Islet precursor cell (in vitro differentiated cells): ENCODE measurements around the gene GPR63.

Source experiments
- DNase-seq: peaks from one replicate; pipeline ENCODE4 v3.0.0-alpha.2; 2018

Gene GPR63

DNA sequence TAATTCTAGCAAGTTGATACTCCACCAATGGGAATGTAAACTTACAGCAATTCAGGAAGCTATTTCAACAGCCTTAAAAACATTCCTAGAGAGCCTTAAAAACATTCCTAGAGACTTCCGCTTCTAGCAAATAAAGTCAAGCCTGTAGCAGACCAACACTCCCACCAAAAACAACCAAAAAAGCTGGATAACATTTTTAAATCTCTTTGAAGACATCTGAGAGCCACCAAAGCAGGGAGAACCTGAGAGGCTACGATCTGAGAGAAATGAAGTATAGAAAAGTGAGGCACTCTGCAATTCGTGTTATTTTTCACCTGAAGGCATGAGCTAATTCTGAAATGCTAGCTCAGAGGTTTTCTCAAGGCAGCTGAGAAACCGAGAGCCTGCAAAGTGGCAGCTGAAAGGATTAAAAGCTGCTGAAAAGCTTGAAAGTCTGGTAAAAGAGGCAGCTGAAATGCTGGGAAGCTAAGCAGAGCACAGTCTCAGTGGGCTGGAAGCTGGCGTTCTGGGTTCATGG is 20.9 kb downstream of the GPR63 start:
- peak; percentile 74 for DNase-seq

DNA sequence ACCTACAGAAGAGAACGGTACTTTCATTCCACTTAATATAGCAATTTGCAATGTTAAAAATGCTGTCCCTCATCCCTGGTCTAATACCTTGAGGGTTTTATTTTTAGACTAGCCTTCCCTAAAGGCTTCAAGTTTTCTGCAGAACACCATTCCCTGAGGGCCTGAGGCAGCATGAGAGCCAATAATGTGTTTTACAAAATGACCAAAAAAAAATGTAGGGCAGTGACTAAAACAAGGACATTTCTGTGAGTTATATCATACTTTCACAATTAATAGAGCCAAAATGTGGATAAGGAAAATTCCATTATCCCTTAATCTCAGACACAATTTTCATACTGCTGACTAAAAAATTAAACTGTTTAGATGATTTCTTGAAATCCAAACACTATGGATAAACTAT is 22.7 kb downstream of the GPR63 start:
- no peak for DNase-seq

DNA sequence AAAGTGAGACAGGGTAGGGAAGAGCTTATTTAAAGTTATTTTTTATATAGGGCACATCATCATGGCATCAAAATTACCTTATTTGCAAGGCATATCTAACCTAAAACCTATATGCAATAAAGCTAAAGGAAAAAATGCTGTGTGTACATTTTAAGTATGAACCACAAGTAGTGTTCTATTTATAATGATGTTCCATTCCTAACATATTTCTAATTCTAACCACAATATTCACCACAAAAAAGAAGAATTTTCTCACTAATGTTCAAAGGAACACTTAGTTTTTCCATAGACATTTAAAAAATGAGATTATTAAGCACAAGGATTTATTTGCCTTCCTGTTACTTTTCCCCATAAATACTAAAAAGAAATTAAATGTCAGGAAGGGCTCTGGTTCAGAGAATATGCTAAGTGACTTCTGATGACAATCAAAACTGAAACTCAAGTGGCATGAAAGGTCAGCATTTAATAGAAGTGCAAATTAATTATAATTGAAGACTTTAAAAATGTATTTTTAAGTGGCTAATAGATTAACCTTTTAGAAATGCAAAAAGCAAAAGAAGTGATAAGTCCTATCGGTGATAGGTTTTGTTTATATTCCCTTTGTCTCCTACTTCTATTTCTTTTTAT is 25.1 kb downstream of the GPR63 start:
- DNase-seq, result no peak

DNA sequence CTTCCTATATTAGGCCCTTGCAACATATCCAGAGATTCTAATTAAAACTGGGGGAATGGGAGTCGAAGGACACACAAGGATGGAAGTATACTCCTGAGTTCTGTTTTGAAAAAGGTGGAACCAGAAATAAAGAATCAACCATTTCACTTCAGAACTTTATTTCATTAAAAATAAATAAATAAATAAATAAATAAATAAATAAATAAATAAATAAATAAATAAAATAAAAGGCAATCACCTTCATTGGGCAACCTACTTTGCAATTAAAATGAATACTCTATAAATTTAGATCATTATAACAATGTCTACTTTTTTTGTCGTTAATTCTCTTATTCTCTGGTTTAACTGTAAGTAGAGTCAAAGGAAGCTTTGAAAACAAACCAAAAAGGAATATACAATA is 25.6 kb downstream of the GPR63 start:
- no peak for DNase-seq

DNA sequence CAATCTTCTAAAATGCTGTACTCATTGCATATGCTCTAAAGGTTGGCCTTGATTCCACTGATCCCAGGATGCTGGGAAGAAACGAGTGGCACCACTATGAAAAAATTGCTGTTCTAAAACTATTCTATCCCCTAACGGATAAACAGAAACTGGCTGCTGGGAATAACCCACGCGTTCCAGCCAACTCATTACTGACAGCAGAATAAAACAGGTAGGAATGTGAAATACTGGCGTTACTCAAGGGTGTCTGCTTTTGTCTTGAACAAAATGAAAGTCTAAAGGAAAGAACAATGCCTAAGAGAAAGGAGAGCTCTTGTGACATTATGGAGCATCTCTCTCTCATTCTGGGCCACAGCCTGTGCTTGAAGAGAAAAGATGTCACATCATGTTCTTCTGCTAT is 26.1 kb downstream of the GPR63 start:
- DNase-seq, result no peak

DNA sequence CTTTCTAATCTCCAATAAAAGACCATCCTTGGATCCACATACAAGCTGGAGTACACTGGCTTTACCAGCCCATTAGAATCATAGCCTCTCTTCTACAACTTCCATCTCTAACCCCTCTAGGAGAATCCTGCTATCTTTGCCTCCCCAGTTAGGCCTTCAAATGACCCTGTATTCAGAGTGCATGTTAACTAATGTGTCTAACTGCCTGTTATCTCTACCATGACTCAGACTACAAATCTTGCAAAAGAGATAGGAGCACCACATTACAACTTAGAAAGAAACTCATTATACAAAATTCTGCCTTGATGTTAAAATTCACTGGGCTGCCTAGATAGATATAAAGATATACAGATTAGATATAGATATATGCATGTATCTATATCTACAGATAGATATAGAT is 28.2 kb downstream of the GPR63 start:
- DNase-seq, result no peak

DNA sequence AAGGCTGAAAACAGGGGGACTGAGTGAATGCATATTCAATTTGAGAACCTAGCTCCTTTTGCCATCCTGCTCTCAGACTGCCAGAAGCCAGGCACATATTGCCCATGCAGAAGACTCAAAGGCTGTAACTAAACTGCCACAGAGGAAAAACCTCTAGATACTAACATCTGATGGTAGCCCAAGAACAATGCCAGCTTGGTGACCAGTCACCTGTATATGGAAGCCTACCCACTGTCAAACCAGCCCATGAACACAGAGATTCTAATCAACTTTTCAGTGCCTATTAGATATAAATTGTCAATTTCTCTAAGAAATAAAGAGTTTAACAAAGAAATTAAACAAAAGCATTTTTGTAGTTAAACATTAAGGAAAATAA is 34.2 kb downstream of the GPR63 start:
- no peak for DNase-seq

DNA sequence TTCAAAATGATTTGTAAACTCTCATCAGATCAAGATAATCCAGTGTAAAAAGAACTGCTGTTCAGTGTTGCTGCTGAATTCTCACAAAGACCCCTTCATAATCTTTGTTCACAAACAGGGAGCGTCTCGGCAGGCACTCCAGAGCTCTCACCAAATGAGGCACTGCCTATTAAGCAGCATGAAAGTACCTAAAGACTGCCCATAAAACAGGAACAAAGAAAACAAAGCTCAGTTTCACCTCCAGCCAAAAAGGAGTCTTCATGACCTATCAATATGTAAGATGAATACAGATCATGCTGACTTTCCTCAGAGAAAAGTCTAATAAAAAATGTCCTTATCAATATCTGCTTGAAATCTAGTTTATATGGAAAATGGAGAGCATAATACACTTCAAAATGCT is 41.8 kb downstream of the GPR63 start:
- DNase-seq, result no peak

DNA sequence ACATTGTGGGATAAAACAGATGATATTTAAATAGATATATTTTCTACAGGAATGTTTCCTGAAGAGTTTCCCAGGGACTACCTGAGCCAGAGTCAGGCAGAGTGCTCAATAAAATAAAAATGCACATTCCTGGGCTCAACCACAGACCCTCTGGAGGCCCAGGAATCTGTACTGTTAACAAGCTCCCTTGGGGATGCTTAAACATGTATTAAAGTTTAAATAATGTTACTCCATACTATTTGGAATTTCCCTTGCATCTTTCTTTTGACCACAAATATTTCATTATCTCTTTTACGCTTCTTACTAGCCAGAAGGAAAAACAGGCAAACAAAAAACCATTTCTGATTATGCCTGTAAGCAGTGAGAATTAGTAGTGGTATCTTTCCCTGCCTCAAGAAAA is 42.3 kb downstream of the GPR63 start:
- no peak for DNase-seq

DNA sequence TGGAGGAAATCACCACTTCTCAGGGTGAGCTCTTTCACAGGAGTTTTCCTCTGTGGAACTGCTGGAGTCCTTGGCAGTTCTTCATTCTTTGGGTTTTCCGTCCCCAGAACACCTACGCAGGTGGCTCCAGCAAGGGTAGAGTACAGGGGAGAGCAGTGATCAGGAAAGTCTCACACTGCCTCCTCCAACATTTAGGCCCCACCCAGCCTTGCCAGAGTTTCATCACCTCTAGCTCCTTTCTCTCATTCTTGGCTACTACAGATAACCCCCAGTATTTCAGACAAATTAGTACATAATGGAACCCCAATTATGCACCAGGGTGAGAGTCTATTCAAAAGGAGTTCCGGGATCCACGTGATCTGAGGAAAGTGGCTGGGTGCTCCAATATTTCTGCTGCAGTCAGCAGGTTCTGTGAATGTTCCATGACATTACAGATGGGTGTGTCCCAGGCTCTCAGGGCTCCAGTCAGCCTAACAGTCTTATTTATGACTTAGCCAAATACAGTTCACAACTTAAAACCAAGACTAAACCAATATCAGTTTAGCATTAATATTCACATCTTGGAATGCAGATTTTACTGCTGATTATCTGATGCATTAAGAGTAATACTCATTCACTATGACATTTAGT is 44.6 kb downstream of the GPR63 start:
- no peak for DNase-seq

DNA sequence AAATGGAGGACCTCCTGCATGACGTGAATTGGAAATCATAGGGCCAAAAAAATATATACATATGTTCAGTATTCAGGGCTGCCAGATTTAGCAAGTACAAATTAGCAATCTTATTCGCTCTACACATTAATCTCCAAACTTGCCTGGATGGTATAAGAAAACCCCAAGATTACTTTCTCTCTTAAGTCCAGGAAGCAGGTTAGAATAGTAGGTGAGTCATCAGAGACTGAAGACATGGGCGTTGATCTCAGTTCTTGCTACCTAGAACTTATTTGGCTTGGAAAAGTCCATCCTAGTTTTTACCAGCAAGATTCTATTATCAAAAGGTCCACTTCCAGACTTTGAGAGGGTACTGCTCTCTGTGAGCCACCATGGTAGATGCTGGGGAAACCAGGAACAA is 47.4 kb downstream of the GPR63 start:
- no peak for DNase-seq

DNA sequence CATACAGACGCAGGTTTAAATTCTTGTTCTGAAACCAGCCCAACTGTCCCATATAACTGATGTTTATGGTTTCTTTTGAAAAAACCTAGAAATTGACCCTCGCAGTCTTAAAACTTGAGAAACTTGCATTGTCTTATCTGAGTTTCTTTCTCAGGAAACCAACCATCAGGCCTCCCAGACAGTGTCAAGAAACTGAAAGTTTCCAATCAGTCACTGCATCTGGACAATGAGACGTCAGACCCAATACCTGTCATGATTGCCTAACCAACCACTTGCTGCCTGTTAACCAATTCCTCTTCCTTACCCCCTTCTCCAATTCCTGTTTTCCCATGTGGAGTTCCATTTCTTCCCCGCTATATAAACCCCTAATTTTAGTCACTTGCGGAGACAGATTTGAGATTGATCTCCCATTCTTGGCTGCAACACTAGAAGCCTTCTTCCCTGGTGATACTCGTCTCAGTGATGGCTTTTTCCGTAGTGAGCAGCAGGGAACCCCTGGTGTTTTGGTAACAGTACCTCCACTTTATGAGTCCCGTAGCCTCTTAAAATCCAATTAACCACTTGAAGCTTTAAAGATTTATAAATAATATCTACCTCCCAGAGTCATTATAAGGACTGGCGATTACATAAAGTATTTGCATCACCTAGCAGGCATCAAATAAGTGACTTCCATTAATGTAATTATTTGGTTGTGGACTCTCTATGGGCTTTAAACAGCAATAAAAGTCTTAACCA is 49.3 kb downstream of the GPR63 start:
- DNase-seq, result no peak

DNA sequence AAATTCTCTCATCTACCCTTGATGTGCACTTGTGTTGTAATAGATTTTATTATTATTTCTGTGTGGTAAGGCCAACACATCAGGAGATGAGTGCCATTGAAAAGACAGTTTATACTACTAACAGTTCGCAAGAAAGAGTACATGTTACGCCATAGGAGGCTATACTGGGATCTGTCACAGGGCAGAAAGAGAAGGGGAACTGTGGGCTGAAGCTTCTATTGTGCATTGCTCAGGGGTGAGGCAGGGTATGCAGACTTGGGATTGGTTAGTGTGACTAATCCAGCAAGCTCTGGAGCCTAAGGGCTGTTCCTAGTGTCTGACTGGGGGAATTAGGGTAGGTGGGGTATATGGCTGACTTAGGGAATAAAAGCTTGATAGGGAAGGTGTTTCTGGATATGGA is 50.9 kb downstream of the GPR63 start:
- no peak for DNase-seq

DNA sequence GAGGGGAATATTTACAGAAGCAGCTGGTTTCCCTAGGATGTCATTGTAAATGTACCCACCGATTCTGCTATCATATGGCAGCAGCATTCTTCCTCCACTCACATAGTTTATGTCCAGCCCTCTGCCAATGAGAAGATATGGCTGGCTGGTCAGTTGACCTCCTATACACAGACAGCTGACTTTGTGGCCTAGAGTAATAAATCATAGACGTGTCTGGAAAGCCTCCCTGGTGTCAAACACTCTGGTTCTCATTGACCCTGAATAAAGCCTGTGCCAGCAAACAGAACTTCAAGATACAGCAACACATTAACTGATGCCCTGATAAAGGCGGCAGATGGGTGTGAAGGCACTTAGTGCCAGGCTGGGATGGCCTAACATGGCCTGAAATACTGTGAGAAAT is 52.6 kb downstream of the GPR63 start:
- no peak for DNase-seq

DNA sequence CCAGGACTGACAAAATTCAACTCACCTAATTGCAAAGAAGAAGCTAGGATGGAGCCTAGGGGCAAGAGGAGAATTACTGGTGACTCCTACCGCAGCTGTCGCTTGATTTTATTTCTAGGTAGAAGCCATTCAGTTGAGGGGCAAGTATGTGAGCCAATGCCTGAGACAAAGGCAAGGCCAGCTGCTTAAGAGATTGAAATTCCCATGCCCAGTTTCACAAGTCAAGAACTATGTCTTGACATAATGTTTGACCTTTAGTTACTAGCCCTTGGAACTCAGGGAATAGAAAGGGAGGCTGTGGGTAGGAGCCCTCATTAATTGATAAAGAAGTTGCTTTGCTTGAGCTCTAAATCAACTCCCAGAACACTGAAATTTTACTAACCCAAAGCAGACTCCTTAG is 54.0 kb downstream of the GPR63 start:
- no peak for DNase-seq

DNA sequence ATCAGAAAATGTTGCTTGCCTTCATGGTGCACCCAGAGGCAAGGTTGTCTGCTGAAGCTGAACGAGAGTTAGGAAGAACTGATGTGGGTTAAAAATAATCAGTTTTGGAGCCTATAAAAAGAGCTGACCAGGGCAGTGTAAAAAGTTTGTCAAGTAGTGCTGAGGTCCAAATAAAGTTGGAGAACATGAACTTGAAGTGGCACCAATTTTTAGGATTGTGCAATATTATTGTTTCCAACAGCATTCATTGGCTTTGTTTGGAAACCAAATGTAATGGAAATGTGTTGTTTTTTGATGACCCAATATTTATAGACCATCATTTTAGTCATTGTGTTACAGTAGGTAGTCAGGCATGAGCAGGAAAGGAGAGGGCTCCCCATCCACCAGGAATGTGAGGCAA is 55.7 kb downstream of the GPR63 start:
- DNase-seq, result no peak

DNA sequence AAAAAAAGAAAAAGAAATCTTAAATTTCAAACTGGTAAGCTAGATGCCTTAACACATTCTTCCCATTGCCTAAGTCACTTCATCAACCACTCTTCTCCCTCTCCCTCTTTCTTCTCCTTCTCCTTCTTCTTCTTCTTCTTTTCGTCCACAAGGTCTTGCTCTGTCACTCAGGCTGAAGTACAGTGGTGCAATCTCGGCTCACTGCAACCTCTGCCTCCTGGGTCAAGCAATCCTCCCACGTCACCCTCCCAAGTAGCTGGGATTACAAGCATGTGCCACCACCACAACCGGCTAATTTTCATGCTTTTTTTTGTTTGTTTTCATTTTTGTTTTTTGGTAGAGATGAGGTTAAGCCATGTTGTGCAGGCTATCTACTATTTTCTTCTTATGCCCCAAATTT is 60.2 kb downstream of the GPR63 start:
- DNase-seq, result no peak

DNA sequence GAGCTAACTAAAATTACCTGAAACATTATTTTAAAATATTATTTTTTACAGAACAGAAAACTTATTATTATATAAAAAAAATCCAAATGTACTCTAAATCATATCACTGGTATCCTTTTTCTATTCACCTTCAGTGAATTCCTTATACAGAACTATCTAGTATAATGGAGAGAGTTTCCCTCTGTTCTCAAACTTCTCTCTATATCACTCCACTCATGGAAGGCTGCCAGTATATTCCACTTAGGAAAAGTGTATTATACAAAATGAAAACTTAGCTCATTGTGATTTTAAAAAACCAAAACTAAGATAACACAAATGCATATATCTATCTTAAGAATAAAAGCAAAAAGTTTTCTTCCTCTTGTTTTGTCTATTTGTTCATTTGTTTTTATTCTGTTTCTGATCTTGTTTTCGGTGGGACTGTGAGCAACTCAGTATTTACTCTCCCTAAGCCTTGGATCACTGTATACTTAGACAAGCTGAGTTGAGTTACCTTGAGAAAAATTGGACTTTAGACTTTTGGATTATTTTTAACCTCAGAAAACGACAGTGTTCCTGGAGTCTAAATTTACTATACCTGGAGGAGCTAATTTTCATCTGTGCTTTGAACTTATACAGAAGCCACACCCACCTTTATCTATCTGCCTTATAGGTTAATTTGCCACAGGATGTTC is 61.4 kb downstream of the GPR63 start:
- no peak for DNase-seq

DNA sequence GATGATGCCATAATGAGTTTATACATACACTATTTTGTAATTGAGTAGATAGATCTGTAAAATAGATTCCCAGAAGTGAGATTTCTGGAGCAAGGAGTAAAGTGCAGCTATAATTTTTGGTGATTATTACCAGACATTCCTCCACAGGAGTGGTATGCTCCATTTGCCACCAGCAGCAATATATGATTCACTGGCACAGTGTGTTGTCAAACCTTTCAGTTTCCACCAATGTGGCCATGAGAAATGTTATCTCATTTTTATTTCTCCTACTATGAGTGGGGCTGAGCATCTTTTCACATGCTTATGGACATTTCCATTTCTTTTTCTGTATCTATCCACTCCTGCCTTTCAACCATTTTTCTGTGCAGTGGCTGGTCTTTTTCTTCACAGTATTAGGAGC is 70.5 kb downstream of the GPR63 start:
- DNase-seq, result no peak

DNA sequence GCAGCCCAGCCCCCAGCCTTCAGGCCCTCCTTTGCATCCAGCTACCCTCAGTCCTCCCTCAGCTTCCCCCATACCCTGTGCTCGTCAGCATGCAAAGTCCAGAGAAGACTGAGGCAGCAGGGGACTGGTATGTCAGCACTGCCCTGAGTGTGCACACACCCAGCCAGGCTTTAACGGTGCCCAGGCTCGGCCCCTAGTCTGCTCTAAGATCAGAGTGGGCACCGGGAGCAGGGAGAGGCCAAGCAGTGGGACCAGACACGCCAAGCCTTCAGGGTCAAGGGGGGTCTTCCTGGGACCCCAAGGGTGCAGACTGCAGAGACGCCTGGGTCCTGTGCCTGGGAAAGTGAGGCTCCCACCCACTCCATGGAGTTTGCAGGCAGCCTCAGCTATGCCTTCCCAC is 74.7 kb downstream of the GPR63 start:
- DNase-seq, result no peak

DNA sequence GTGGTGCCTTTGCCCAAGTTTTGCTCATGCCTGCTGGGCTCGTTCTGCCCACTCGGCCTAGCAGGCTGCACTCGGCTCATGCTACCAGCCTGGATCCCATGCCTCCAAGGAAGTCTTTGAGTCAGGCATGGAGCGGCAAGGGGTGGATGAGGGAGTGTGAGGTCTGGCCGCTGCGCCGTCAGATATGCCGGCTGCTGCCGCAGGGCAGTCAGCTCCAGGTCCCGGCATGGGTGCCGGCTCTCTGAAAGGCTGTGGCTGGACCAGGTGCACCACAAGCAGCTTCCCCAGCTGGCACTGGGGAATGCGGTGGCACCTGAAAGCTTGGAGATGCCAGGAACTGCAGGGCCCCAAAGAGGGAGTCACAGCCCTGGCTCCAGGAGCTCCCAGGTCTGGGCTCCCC is 75.5 kb downstream of the GPR63 start:
- DNase-seq, result no peak

DNA sequence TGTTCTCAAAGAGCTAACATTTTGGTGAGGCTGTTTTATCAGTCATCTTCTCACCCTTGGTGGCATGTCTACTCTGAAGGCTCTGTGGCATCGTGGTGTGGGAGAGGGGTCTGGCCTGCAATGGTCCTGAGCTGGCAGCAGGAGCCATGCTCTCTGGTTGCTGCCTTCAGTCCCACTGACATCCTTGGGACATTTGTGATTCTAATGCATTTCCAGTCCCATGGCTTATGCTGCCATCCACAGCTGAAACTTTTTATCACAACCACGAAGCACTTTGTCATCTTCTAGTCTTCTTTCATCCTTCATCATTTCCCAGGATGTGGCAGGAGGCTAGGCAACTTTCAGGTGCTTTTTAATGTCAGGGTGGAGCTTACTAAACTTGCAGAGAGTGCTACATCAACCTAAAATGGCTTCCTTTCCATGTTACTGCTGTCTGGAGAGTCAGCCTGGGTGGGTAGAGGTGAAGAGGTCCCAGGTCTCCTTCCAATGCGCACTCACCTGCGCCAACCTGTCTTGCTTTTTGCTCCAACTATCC is 77.1 kb downstream of the GPR63 start:
- DNase-seq, result no peak

DNA sequence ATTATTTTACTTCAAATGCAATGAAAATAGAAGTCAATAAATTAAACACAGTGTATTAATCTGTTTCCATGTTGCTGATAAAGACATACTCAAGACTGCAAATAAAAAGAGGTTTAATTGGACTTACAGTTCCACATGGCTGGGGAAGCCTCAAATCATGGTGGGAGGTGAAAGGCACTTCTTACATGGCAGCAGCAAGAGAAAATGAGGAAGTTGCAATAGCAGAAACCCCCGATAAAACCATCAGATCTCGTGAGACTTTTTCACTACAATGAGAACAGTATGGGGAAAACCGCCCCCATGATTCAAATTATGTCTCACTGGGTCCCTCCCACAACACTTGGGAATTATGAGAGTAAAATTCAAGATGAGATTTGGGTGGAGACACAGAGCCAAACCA is 82.2 kb downstream of the GPR63 start:
- DNase-seq, result no peak

DNA sequence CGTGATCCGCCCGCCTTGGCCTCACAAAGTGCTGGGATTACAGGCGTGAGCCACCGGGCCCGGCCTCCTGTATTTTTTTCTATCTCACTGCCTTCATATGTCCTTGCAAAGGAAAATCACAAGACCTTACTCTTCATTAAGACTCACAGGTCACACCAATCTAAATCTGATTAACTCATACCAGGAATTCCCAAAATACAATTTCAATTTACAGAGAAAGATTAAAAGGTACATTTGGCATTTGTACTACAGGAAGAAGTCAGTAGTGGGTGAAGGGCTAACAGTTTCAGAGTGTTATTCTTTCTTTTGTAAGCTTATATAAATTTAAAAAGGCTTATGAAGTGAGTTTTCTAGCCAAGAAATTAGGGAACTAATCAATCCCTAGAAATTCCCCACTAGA is 87.4 kb downstream of the GPR63 start:
- no peak for DNase-seq
